ENCODE data around the gene CPSF7.
A peak's percentile ranks its signal among the peaks of the same experiment; 100 is the strongest.
"Not testable (repeated sequence)": the region's sequence is repeated elsewhere in the genome, so short reads cannot be mapped to it uniquely, and the experiment has no call there.

CPSF7 gene

GRCh38 chr11:61437496-61437895, 7.7 kb upstream of the CPSF7 start:
- no peak for ATAC-seq
- DNase-seq, result no peak

GRCh38 chr11:61430839-61431238, 1.1 kb upstream of the CPSF7 start:
- not testable (repeated sequence) for ATAC-seq, DNase-seq

- DNase-seq (peak; percentile 82), ATAC-seq (peak; percentile 67)
Observed at GRCh38 chr11:61429346-61429690, 457 bp downstream of the CPSF7 start.

GRCh38 chr11:61425367-61426131, 4.2 kb downstream of the CPSF7 start:
- ATAC-seq, result no peak

GRCh38 chr11:61422226-61422625, 7.5 kb downstream of the CPSF7 start:
- DNase-seq (no peak), ATAC-seq (no peak)

More at GRCh38 chr11:61425367-61426131, 4.2 kb downstream of the CPSF7 start:
- no peak for DNase-seq

- ATAC-seq (no peak), DNase-seq (no peak)
Observed at GRCh38 chr11:61418136-61418535, 11.6 kb downstream of the CPSF7 start.

- DNase-seq, result no peak
- no peak for ATAC-seq
Observed at GRCh38 chr11:61417670-61418069, 12.1 kb downstream of the CPSF7 start.

GRCh38 chr11:61416941-61417340, 12.8 kb downstream of the CPSF7 start:
- no peak for DNase-seq
- no peak for ATAC-seq

- no peak for ATAC-seq
- no peak for DNase-seq
Observed at GRCh38 chr11:61415381-61415780, 14.4 kb downstream of the CPSF7 start.

GRCh38 chr11:61414547-61414946, 15.2 kb downstream of the CPSF7 start:
- ATAC-seq, result no peak
- DNase-seq, result no peak

- no peak for ATAC-seq
- DNase-seq, result no peak
Observed at GRCh38 chr11:61413496-61413895, 16.3 kb downstream of the CPSF7 start.

GRCh38 chr11:61411589-61411988, 18.2 kb downstream of the CPSF7 start:
- no peak for DNase-seq
- ATAC-seq, result no peak

- ATAC-seq (no peak), DNase-seq (no peak)
Observed at GRCh38 chr11:61406991-61407728, 22.6 kb downstream of the CPSF7 start.

- ATAC-seq (no peak), DNase-seq (no peak)
Observed at GRCh38 chr11:61406067-61406466, 23.7 kb downstream of the CPSF7 start.

GRCh38 chr11:61404641-61405040, 25.1 kb downstream of the CPSF7 start:
- DNase-seq (no peak), ATAC-seq (no peak)

GRCh38 chr11:61404103-61404502, 25.7 kb downstream of the CPSF7 start:
- DNase-seq, result no peak
- no peak for ATAC-seq

- no peak for DNase-seq
- no peak for ATAC-seq
Observed at GRCh38 chr11:61403658-61404057, 26.1 kb downstream of the CPSF7 start.

- DNase-seq (no peak), ATAC-seq (no peak)
Observed at GRCh38 chr11:61401573-61401972, 28.2 kb downstream of the CPSF7 start.

GRCh38 chr11:61401173-61401572, 28.6 kb downstream of the CPSF7 start:
- ATAC-seq (no peak), DNase-seq (no peak)

- ATAC-seq (peak; percentile 30), DNase-seq (peak; percentile 12)
Observed at GRCh38 chr11:61392981-61393595, 36.7 kb downstream of the CPSF7 start.

GRCh38 chr11:61390161-61390560, 39.6 kb downstream of the CPSF7 start:
- ATAC-seq, result no peak

GRCh38 chr11:61384271-61385242, 45.2 kb downstream of the CPSF7 start:
- DNase-seq (no peak), ATAC-seq (no peak)

More at GRCh38 chr11:61390161-61390560, 39.6 kb downstream of the CPSF7 start:
- DNase-seq, result no peak

Data from stimulated activated naive CD8-positive, alpha-beta T cell treated with anti-CD3 and anti-CD28 coated beads, Interleukin-15, Interleukin-2, amounts not matched to agents 100 U/mL and 50 U/mL, for 24 hours (primary cell).